Measurements from ENCODE around the gene RNU4-1. TPM values are rescaled to one million over a fixed set of nuclear protein-coding genes. Genes with fewer than 3 reads are reported as not detected.
"Not testable (repeated sequence)": the region's sequence is repeated elsewhere in the genome, so short reads cannot be mapped to it uniquely, and the experiment has no call there.

RNU4-1 gene
- total RNA-seq, 1 experiment from 2014 or later, result under 0.01 TPM

- CTCF ChIA-PET, result no interaction called here
- POLR2A ChIA-PET (ENCODE audit: unreplicated experiment), result interaction anchor here (0.7 kb wide), 1 partner anchor 13 kb away, joined by 4 read pairs; no protein-coding TSS in a partner anchor
These were observed 43.7 kb downstream of the RNU4-1 start for GRCh38 chr12:120249266-120249874.

GRCh38 chr12:120247621-120248030, 45.4 kb downstream of the RNU4-1 start:
- no peak overlapping the region for H2AFZ ChIP-seq (ENCODE audit: low read length)
- H3K4me3 ChIP-seq (ENCODE audit: low read length), result peak overlapping the region; percentile 5; the same call in 1 of the 2 replicates
- DNase-seq (peak; percentile 61), ATAC-seq (peak; percentile 44)
- H3K79me2 ChIP-seq (ENCODE audit: low read length), result peaks cover 100% of the 10 kb centered on the region
- no peak overlapping the region for H3K9ac ChIP-seq (ENCODE audit: low read length)
- H3K36me3 ChIP-seq (ENCODE audit: low read depth, low read length), result peaks cover 42% of the 10 kb centered on the region
- CTCF ChIA-PET, result interaction anchor here (0.5 kb wide), 1 partner anchor 42 kb away, joined by 3 read pairs; no protein-coding TSS in a partner anchor
- H4K20me1 ChIP-seq (ENCODE audit: low read length), result peaks cover 72% of the 10 kb centered on the region
- TF ChIP-seq, protein P1, sequence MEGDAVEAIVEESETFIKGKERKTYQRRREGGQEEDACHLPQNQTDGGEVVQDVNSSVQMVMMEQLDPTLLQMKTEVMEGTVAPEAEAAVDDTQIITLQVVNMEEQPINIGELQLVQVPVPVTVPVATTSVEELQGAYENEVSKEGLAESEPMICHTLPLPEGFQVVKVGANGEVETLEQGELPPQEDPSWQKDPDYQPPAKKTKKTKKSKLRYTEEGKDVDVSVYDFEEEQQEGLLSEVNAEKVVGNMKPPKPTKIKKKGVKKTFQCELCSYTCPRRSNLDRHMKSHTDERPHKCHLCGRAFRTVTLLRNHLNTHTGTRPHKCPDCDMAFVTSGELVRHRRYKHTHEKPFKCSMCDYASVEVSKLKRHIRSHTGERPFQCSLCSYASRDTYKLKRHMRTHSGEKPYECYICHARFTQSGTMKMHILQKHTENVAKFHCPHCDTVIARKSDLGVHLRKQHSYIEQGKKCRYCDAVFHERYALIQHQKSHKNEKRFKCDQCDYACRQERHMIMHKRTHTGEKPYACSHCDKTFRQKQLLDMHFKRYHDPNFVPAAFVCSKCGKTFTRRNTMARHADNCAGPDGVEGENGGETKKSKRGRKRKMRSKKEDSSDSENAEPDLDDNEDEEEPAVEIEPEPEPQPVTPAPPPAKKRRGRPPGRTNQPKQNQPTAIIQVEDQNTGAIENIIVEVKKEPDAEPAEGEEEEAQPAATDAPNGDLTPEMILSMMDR (conservative IDR thresholded peaks at IDR 0.05; ENCODE audit: low read depth, low read length), result no peak
- TF ChIP-seq EZH2phosphoT487 (IDR thresholded peaks at IDR 0.05; ENCODE audit: borderline replicate concordance, low read length) (no peak), EZH2 (IDR thresholded peaks at IDR 0.05; ENCODE audit: low read length, unreplicated experiment) (no peak)
- no TSS peak for BruUV-seq (replicated peaks)
- H3K27me3 ChIP-seq (ENCODE audit: low read length), result no peaks in the 10 kb centered on the region
- peak overlapping the region; percentile 43 for H3K4me2 ChIP-seq (ENCODE audit: low read length)
- POLR2A ChIA-PET (ENCODE audit: unreplicated experiment), result interaction anchor here (0.6 to 1.4 kb wide), 4 partner anchors 9 to 46 kb away, joined by 3 to 6 read pairs (median 5); partner anchors contain the start of gene RPLP0
- H3K9me3 ChIP-seq (ENCODE audit: low read length), result no peaks in the 10 kb centered on the region
- intact Hi-C loops (cut with micrococcal nuclease), result no loop called here
- no peaks in the 10 kb centered on the region for H3F3A ChIP-seq (ENCODE audit: low read length, unreplicated experiment)
- H3K4me1 ChIP-seq (ENCODE audit: insufficient read depth, low read length), result peaks cover 48% of the 10 kb centered on the region
- no peaks in the 10 kb centered on the region for H3K9me2 ChIP-seq (replicated peaks; ENCODE audit: low read length)
- H3K27ac ChIP-seq (ENCODE audit: low read length), result peak overlapping the region; percentile 36

More at GRCh38 chr12:120249266-120249874, 43.7 kb downstream of the RNU4-1 start:
- H3K79me2 ChIP-seq (ENCODE audit: low read length), result peaks cover 100% of the 10 kb centered on the region
- H3K9me3 ChIP-seq (ENCODE audit: low read length), result no peaks in the 10 kb centered on the region
- H3K9me2 ChIP-seq (replicated peaks; ENCODE audit: low read length), result no peaks in the 10 kb centered on the region
- peak overlapping the region; percentile 16 for H3K4me2 ChIP-seq (ENCODE audit: low read length)
- DNase-seq (no peak), ATAC-seq (no peak)
- no peak overlapping the region for H3K9ac ChIP-seq (ENCODE audit: low read length)
- peaks cover 48% of the 10 kb centered on the region for H3K4me1 ChIP-seq (ENCODE audit: insufficient read depth, low read length)
- no peak overlapping the region for H3K4me3 ChIP-seq (ENCODE audit: low read length)
- H3K27ac ChIP-seq (ENCODE audit: low read length), result 0 out of 2 replicates have a peak overlapping the region, but pooled peaks have one; percentile 10
- peaks cover 4% of the 10 kb centered on the region for H3F3A ChIP-seq (ENCODE audit: low read length, unreplicated experiment)
- H4K20me1 ChIP-seq (ENCODE audit: low read length), result peaks cover 71% of the 10 kb centered on the region
- peaks cover 49% of the 10 kb centered on the region for H3K36me3 ChIP-seq (ENCODE audit: low read depth, low read length)
- no TSS peak for BruUV-seq (replicated peaks)
- H2AFZ ChIP-seq (ENCODE audit: low read length), result no peak overlapping the region
- no peaks in the 10 kb centered on the region for H3K27me3 ChIP-seq (ENCODE audit: low read length)
- intact Hi-C loops (cut with micrococcal nuclease), result no loop called here
- TF ChIP-seq, protein P1 (conservative IDR thresholded peaks at IDR 0.05; ENCODE audit: low read depth, low read length), result no peak
- TF ChIP-seq EZH2 (IDR thresholded peaks at IDR 0.05; ENCODE audit: low read length, unreplicated experiment) (no peak), EZH2phosphoT487 (IDR thresholded peaks at IDR 0.05; ENCODE audit: borderline replicate concordance, low read length) (no peak)

- BruUV-seq (replicated peaks), result no TSS peak
- Histone ChIP-seq H3K9me3 (ENCODE audit: low read length) (no peaks in the 10 kb centered on the region), H3K4me2 (ENCODE audit: low read length) (peak overlapping the region; percentile 43), H2AFZ (ENCODE audit: low read length) (no peak overlapping the region), H3F3A (ENCODE audit: low read length, unreplicated experiment) (no peaks in the 10 kb centered on the region), H3K36me3 (ENCODE audit: low read depth, low read length) (peaks cover 41% of the 10 kb centered on the region), H3K27ac (ENCODE audit: low read length) (peak overlapping the region; percentile 36), H4K20me1 (ENCODE audit: low read length) (peaks cover 71% of the 10 kb centered on the region), H3K27me3 (ENCODE audit: low read length) (no peaks in the 10 kb centered on the region), H3K4me3 (ENCODE audit: low read length) (no peak overlapping the region), H3K9ac (ENCODE audit: low read length) (no peak overlapping the region), H3K79me2 (ENCODE audit: low read length) (peaks cover 100% of the 10 kb centered on the region), H3K4me1 (ENCODE audit: insufficient read depth, low read length) (peaks cover 46% of the 10 kb centered on the region), H3K9me2 (replicated peaks; ENCODE audit: low read length) (no peaks in the 10 kb centered on the region)
- POLR2A ChIA-PET (ENCODE audit: unreplicated experiment), result interaction anchor here (1.4 kb wide), 1 partner anchor 46 kb away, joined by 6 read pairs; the partner anchor contains the start of gene RPLP0
- DNase-seq (no peak), ATAC-seq (no peak)
- TF ChIP-seq EZH2phosphoT487 (IDR thresholded peaks at IDR 0.05; ENCODE audit: borderline replicate concordance, low read length) (no peak), EZH2 (IDR thresholded peaks at IDR 0.05; ENCODE audit: low read length, unreplicated experiment) (no peak)
- TF ChIP-seq, protein P1 (conservative IDR thresholded peaks at IDR 0.05; ENCODE audit: low read depth, low read length), result no peak
- CTCF ChIA-PET, result no interaction called here
- intact Hi-C loops (cut with micrococcal nuclease), result no loop called here
These were observed 45.9 kb downstream of the RNU4-1 start for GRCh38 chr12:120247183-120247582.

DNA sequence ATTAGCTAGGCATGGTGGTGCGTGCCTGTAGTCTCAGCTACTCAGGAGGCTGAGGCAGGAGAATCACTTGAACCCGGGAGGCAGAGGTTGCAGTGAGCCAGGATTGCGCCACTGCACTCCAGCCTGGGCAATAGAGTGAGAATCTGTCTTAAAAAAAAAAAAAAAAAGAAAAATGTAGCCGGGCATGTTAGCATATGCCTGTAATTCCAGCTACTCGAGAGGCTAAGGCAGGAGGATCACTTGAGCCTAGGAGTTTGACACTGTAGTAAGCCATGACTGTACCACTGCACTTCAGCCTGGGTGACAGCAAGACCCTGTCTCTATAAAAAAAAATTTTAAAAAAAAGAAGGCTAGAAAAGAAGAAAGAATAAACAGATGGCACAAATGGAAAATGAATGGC, 46.3 kb downstream of the RNU4-1 start:
- H3K9me2 ChIP-seq (replicated peaks; ENCODE audit: low read length); H3K4me3 ChIP-seq (ENCODE audit: low read length); H3K9me3 ChIP-seq (ENCODE audit: low read length); ATAC-seq; H3K27me3 ChIP-seq (ENCODE audit: low read length); DNase-seq; H3K9ac ChIP-seq (ENCODE audit: low read length); H3K4me2 ChIP-seq (ENCODE audit: low read length); H3F3A ChIP-seq (ENCODE audit: low read length, unreplicated experiment); intact Hi-C loops (cut with micrococcal nuclease); BruUV-seq (replicated peaks); H2AFZ ChIP-seq (ENCODE audit: low read length); CTCF ChIA-PET; H3K27ac ChIP-seq (ENCODE audit: low read length): not testable (repeated sequence)
- Histone ChIP-seq H3K36me3 (ENCODE audit: low read depth, low read length) (peaks cover 41% of the 10 kb centered on the region), H4K20me1 (ENCODE audit: low read length) (peaks cover 71% of the 10 kb centered on the region), H3K79me2 (ENCODE audit: low read length) (peaks cover 100% of the 10 kb centered on the region), H3K4me1 (ENCODE audit: insufficient read depth, low read length) (peaks cover 46% of the 10 kb centered on the region)
- POLR2A ChIA-PET (ENCODE audit: unreplicated experiment), result interaction anchor here (1.4 kb wide), 1 partner anchor 45 kb away, joined by 6 read pairs; the partner anchor contains the start of gene RPLP0

Data from PC-3 (cell line).